WTC11 (cell line): Measurements from ENCODE around the gene CAST.

Source experiments
- CBFB ChIP-seq: sonication (generic); formaldehyde crosslinking; IDR thresholded peaks from 2 replicates; pipeline ENCODE4 v1.8.1; 2022; ENCODE audit warnings: mild to moderate bottlenecking, low read depth, missing genetic modification reagents
- JUN ChIP-seq: sonication (generic); formaldehyde crosslinking; IDR thresholded peaks from 2 replicates; pipeline ENCODE4 v1.8.0; 2023; ENCODE audit warnings: mild to moderate bottlenecking, missing genetic modification reagents
- NFYB ChIP-seq: sonication (generic); formaldehyde crosslinking; conservative IDR thresholded peaks from 2 replicates; pipeline ENCODE4 v1.8.0; 2022; ENCODE audit warnings: low read depth, missing genetic modification reagents
- ZNF281 ChIP-seq: sonication (generic); formaldehyde crosslinking; IDR thresholded peaks from 2 replicates; pipeline ENCODE4 v1.8.0; 2023; ENCODE audit warnings: mild to moderate bottlenecking, missing genetic modification reagents
- TF ChIP-seq, protein P1 (sequence below): sonication (generic); formaldehyde crosslinking; IDR thresholded peaks from 2 replicates; pipeline ENCODE4 v1.8.0; 2022; ENCODE audit warnings: mild to moderate bottlenecking, missing genetic modification reagents
- TF ChIP-seq, protein P2 (sequence below): sonication (generic); formaldehyde crosslinking; IDR thresholded peaks from 2 replicates; pipeline ENCODE4 v1.8.1; 2023; ENCODE audit warnings: mild to moderate bottlenecking, missing genetic modification reagents
- TF ChIP-seq, protein P3 (sequence below): fragments of 200-600 bp; IDR thresholded peaks from 2 replicates; pipeline ENCODE4 v1.8.0; 2022; ENCODE audit warnings: antibody characterized with exemption
- TF ChIP-seq, protein P4 (sequence below): sonication (generic); formaldehyde crosslinking; IDR thresholded peaks from 2 replicates; pipeline ENCODE4 v1.8.1; 2023; ENCODE audit warnings: mild to moderate bottlenecking, missing genetic modification reagents, moderate library complexity

DNA sequence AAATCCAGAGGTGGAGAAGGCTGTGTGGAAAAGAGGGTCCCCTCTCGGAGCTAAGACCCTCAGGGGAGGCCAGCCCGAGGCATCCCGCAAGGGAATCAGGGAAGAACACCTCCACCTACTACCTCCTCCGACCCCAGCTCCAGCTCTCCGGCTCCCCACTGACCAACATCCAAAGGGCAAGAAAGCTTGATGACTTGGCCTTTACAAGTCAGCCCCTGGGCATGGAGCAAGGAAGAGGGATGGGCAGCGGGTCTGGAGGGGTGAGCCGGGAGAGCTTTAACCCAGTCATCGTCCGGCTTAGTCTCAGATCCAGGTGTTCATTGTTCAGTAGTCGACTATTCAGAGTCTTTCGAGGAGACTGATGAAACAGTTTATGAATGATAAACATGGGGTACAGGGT lies 113.5 kb downstream of the CAST start:
- TF ChIP-seq, protein P1, sequence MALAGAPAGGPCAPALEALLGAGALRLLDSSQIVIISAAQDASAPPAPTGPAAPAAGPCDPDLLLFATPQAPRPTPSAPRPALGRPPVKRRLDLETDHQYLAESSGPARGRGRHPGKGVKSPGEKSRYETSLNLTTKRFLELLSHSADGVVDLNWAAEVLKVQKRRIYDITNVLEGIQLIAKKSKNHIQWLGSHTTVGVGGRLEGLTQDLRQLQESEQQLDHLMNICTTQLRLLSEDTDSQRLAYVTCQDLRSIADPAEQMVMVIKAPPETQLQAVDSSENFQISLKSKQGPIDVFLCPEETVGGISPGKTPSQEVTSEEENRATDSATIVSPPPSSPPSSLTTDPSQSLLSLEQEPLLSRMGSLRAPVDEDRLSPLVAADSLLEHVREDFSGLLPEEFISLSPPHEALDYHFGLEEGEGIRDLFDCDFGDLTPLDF (CRISPR knock-in tag): no peak
- TF ChIP-seq, protein P2, sequence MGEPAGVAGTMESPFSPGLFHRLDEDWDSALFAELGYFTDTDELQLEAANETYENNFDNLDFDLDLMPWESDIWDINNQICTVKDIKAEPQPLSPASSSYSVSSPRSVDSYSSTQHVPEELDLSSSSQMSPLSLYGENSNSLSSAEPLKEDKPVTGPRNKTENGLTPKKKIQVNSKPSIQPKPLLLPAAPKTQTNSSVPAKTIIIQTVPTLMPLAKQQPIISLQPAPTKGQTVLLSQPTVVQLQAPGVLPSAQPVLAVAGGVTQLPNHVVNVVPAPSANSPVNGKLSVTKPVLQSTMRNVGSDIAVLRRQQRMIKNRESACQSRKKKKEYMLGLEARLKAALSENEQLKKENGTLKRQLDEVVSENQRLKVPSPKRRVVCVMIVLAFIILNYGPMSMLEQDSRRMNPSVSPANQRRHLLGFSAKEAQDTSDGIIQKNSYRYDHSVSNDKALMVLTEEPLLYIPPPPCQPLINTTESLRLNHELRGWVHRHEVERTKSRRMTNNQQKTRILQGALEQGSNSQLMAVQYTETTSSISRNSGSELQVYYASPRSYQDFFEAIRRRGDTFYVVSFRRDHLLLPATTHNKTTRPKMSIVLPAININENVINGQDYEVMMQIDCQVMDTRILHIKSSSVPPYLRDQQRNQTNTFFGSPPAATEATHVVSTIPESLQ (CRISPR knock-in tag): no peak
- TF ChIP-seq, protein P3, sequence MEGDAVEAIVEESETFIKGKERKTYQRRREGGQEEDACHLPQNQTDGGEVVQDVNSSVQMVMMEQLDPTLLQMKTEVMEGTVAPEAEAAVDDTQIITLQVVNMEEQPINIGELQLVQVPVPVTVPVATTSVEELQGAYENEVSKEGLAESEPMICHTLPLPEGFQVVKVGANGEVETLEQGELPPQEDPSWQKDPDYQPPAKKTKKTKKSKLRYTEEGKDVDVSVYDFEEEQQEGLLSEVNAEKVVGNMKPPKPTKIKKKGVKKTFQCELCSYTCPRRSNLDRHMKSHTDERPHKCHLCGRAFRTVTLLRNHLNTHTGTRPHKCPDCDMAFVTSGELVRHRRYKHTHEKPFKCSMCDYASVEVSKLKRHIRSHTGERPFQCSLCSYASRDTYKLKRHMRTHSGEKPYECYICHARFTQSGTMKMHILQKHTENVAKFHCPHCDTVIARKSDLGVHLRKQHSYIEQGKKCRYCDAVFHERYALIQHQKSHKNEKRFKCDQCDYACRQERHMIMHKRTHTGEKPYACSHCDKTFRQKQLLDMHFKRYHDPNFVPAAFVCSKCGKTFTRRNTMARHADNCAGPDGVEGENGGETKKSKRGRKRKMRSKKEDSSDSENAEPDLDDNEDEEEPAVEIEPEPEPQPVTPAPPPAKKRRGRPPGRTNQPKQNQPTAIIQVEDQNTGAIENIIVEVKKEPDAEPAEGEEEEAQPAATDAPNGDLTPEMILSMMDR: no peak
- TF ChIP-seq NFYB (CRISPR knock-in tag) (no peak), CBFB (CRISPR knock-in tag) (no peak), JUN (CRISPR knock-in tag) (no peak), ZNF281 (no peak)
- TF ChIP-seq, protein P4, sequence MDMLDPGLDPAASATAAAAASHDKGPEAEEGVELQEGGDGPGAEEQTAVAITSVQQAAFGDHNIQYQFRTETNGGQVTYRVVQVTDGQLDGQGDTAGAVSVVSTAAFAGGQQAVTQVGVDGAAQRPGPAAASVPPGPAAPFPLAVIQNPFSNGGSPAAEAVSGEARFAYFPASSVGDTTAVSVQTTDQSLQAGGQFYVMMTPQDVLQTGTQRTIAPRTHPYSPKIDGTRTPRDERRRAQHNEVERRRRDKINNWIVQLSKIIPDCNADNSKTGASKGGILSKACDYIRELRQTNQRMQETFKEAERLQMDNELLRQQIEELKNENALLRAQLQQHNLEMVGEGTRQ (CRISPR knock-in tag): no peak
